WTC11 (cell line): Measurements from ENCODE around the gene SLC1A3. TPM values are rescaled to one million over a fixed set of nuclear protein-coding genes. Genes with fewer than 3 reads are reported as not detected.

Source experiments
- ATAC-seq: fragments of 200-7000 bp; cut with Tn5 transposase; 2 replicates; pipeline ENCODE4 v1.10.0; 2021; ENCODE audit warnings: mild to moderate bottlenecking, moderate library complexity
- CTCF ChIA-PET: fragments of 300-600 bp; sonication (Branson Sonifier 250); formaldehyde crosslinking; loops from one replicate; lab custom pipeline; 2021; ENCODE audit warnings: antibody characterized with exemption; lab: Charles Lee
- POLR2A ChIA-PET: fragments of 350-600 bp; sonication (Branson Sonifier 250); formaldehyde crosslinking; loops from one replicate; lab custom pipeline; 2021; ENCODE audit warnings: antibody characterized with exemption; lab: Charles Lee
- DNase-seq: peaks from one replicate; pipeline ENCODE4 v3.0.0; 2021; ENCODE audit warnings: low spot score
- H3K27ac Mint-ChIP-seq: 2 replicates; pipeline ENCODE4 v1.8.0; 2021; ENCODE audit warnings: mixed read lengths
- H3K27me3 Mint-ChIP-seq: 2 replicates; pipeline ENCODE4 v1.8.0; 2021; ENCODE audit warnings: low read depth, mild to moderate bottlenecking, moderate library complexity, mixed read lengths
- H3K36me3 Mint-ChIP-seq: 2 replicates; pipeline ENCODE4 v1.8.0; 2021; ENCODE audit warnings: mixed read lengths
- H3K4me1 Mint-ChIP-seq: 2 replicates; pipeline ENCODE4 v1.8.0; 2022; ENCODE audit warnings: mixed read lengths
- H3K4me3 Mint-ChIP-seq: 2 replicates; pipeline ENCODE4 v1.8.0; 2021; ENCODE audit warnings: mild to moderate bottlenecking, moderate library complexity, mixed read lengths
- H3K9me3 Mint-ChIP-seq: 2 replicates; pipeline ENCODE4 v1.8.0; 2021; ENCODE audit warnings: mixed read lengths
- ATF1 ChIP-seq: sonication (generic); formaldehyde crosslinking; IDR thresholded peaks from 2 replicates; pipeline ENCODE4 v1.8.1; 2023; ENCODE audit warnings: mild to moderate bottlenecking, moderate library complexity, missing genetic modification reagents
- CREM ChIP-seq: sonication (generic); formaldehyde crosslinking; IDR thresholded peaks from 2 replicates; pipeline ENCODE4 v1.8.1; 2022; ENCODE audit warnings: mild to moderate bottlenecking, missing genetic modification reagents, moderate library complexity
- ETV6 ChIP-seq: sonication (generic); formaldehyde crosslinking; IDR thresholded peaks from 2 replicates; pipeline ENCODE4 v1.8.1; 2022; ENCODE audit warnings: mild to moderate bottlenecking, missing genetic modification reagents
- FOXP1 ChIP-seq: sonication (generic); formaldehyde crosslinking; IDR thresholded peaks from 2 replicates; pipeline ENCODE4 v1.8.0; 2022; ENCODE audit warnings: missing genetic modification reagents, mild to moderate bottlenecking, moderate library complexity, borderline replicate concordance
- GRHL2 ChIP-seq: fragments of 250-450 bp; sonication (Bioruptor Pico); IDR thresholded peaks from 2 replicates; pipeline ENCODE4 v1.8.0; 2022; ENCODE audit warnings: mild to moderate bottlenecking, moderate library complexity; ENCODE audit not compliant: insufficient replicate concordance, severe bottlenecking
- JAZF1 ChIP-seq: fragments of 250-450 bp; sonication (Bioruptor Pico); IDR thresholded peaks from 2 replicates; pipeline ENCODE4 v1.9.0; 2021; ENCODE audit warnings: moderate library complexity, mild to moderate bottlenecking, inconsistent platforms
- JUN ChIP-seq: sonication (generic); formaldehyde crosslinking; IDR thresholded peaks from 2 replicates; pipeline ENCODE4 v1.8.0; 2023; ENCODE audit warnings: mild to moderate bottlenecking, missing genetic modification reagents
- NFATC4 ChIP-seq: fragments of 250-450 bp; sonication (Bioruptor Pico); IDR thresholded peaks from 2 replicates; pipeline ENCODE4 v1.9.0; 2021; ENCODE audit warnings: mild to moderate bottlenecking
- NR1H2 ChIP-seq: sonication (generic); formaldehyde crosslinking; IDR thresholded peaks from 2 replicates; pipeline ENCODE4 v1.9.0; 2021; ENCODE audit warnings: mild to moderate bottlenecking, moderate library complexity, missing genetic modification reagents
- NR2C2 ChIP-seq: sonication (generic); formaldehyde crosslinking; IDR thresholded peaks from 2 replicates; pipeline ENCODE4 v1.8.0; 2022; ENCODE audit warnings: mild to moderate bottlenecking, missing genetic modification reagents
- NR3C1 ChIP-seq: sonication (generic); formaldehyde crosslinking; conservative IDR thresholded peaks from 2 replicates; pipeline ENCODE4 v1.8.1; 2023; ENCODE audit warnings: low read depth, mild to moderate bottlenecking, missing genetic modification reagents
- RELA ChIP-seq: sonication (generic); formaldehyde crosslinking; IDR thresholded peaks from 2 replicates; pipeline ENCODE4 v1.8.1; 2022; ENCODE audit warnings: missing genetic modification reagents, mild to moderate bottlenecking, borderline replicate concordance
- SOX15 ChIP-seq: fragments of 250-450 bp; sonication (Bioruptor Pico); IDR thresholded peaks from 2 replicates; pipeline ENCODE4 v1.9.0; 2021; ENCODE audit warnings: mild to moderate bottlenecking
- TEAD4 ChIP-seq: sonication (generic); formaldehyde crosslinking; IDR thresholded peaks from 2 replicates; pipeline ENCODE4 v1.8.0; 2022; ENCODE audit warnings: mild to moderate bottlenecking, missing genetic modification reagents
- ZNF263 ChIP-seq: sonication (generic); formaldehyde crosslinking; IDR thresholded peaks from 2 replicates; pipeline ENCODE4 v1.8.1; 2022; ENCODE audit warnings: low read depth, mild to moderate bottlenecking, moderate library complexity, missing genetic modification reagents
- ZNF317 ChIP-seq: sonication (generic); formaldehyde crosslinking; IDR thresholded peaks from 2 replicates; pipeline ENCODE4 v1.8.1; 2023; ENCODE audit warnings: low read depth, mild to moderate bottlenecking, moderate library complexity, missing genetic modification reagents, borderline replicate concordance
- ZNF416 ChIP-seq: fragments of 250-450 bp; sonication (Bioruptor Pico); IDR thresholded peaks from 2 replicates; pipeline ENCODE4 v1.9.0; 2021; ENCODE audit warnings: mild to moderate bottlenecking, inconsistent platforms
- total RNA-seq: library from RNA; stranded (reverse); gene quantifications from 3 replicates; pipeline ENCODE4 v1.2.3, GENCODE V29; 2021
- TF ChIP-seq, protein P1 (sequence below): fragments of 250-450 bp; sonication (Bioruptor Pico); IDR thresholded peaks from 2 replicates; pipeline ENCODE4 v1.9.0; 2021; ENCODE audit warnings: mild to moderate bottlenecking
- TF ChIP-seq, protein P2 (sequence below): sonication (generic); formaldehyde crosslinking; IDR thresholded peaks from 2 replicates; pipeline ENCODE4 v1.8.1; 2022; ENCODE audit warnings: low read depth, missing genetic modification reagents, borderline replicate concordance
- TF ChIP-seq, protein P3 (sequence below): sonication (generic); formaldehyde crosslinking; IDR thresholded peaks from 2 replicates; pipeline ENCODE4 v1.8.0; 2022; ENCODE audit warnings: missing genetic modification reagents
- TF ChIP-seq, protein P4 (sequence below): sonication (generic); formaldehyde crosslinking; IDR thresholded peaks from 2 replicates; pipeline ENCODE4 v1.8.1; 2023; ENCODE audit warnings: mild to moderate bottlenecking, missing genetic modification reagents
- TF ChIP-seq, protein P5 (sequence below): sonication (generic); formaldehyde crosslinking; IDR thresholded peaks from 2 replicates; pipeline ENCODE4 v1.8.1; 2022; ENCODE audit warnings: missing genetic modification reagents, borderline replicate concordance

The SLC1A3 gene
- total RNA-seq, 1 experiment from 2014 or later: 77.9 TPM

DNA sequence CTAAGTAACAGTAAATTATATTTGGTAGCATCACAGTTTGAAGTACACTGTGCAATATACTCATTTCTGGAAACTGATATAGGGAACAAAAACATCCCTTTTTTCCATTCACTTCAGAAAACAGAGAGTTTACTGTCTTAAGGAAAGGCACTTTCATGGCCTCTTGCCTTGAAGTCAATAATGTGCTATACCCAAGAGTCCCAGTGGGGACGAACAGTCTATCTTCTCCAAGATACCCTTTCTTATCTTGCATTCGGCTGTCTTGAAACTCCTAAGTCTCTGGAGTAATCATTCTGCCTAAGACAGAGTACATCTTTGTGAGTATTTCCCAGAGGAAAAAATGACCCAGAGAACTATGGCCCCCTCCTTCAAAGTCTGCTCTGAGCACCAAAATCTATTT lies 107.1 kb downstream of the SLC1A3 start:
- CTCF ChIA-PET: no interaction called here
- Mint-ChIP-seq H3K4me3 (no peak overlapping the region), H3K36me3 (no peaks in the 10 kb centered on the region), H3K27ac (no peak overlapping the region), H3K9me3 (no peaks in the 10 kb centered on the region), H3K27me3 (no peaks in the 10 kb centered on the region; the same call in 1 of the 2 replicates), H3K4me1 (no peaks in the 10 kb centered on the region)
- DNase-seq (no peak), ATAC-seq (no peak)
- POLR2A ChIA-PET: no interaction called here
- TF ChIP-seq ETV6 (no peak), SOX15 (CRISPR knock-in tag) (no peak), ZNF416 (CRISPR knock-in tag) (no peak), RELA (no peak), ZNF263 (no peak), ATF1 (CRISPR knock-in tag) (no peak), GRHL2 (no peak), FOXP1 (CRISPR knock-in tag) (no peak)
- TF ChIP-seq, protein P1, sequence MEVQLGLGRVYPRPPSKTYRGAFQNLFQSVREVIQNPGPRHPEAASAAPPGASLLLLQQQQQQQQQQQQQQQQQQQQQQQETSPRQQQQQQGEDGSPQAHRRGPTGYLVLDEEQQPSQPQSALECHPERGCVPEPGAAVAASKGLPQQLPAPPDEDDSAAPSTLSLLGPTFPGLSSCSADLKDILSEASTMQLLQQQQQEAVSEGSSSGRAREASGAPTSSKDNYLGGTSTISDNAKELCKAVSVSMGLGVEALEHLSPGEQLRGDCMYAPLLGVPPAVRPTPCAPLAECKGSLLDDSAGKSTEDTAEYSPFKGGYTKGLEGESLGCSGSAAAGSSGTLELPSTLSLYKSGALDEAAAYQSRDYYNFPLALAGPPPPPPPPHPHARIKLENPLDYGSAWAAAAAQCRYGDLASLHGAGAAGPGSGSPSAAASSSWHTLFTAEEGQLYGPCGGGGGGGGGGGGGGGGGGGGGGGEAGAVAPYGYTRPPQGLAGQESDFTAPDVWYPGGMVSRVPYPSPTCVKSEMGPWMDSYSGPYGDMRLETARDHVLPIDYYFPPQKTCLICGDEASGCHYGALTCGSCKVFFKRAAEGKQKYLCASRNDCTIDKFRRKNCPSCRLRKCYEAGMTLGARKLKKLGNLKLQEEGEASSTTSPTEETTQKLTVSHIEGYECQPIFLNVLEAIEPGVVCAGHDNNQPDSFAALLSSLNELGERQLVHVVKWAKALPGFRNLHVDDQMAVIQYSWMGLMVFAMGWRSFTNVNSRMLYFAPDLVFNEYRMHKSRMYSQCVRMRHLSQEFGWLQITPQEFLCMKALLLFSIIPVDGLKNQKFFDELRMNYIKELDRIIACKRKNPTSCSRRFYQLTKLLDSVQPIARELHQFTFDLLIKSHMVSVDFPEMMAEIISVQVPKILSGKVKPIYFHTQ (CRISPR knock-in tag): no peak

DNA sequence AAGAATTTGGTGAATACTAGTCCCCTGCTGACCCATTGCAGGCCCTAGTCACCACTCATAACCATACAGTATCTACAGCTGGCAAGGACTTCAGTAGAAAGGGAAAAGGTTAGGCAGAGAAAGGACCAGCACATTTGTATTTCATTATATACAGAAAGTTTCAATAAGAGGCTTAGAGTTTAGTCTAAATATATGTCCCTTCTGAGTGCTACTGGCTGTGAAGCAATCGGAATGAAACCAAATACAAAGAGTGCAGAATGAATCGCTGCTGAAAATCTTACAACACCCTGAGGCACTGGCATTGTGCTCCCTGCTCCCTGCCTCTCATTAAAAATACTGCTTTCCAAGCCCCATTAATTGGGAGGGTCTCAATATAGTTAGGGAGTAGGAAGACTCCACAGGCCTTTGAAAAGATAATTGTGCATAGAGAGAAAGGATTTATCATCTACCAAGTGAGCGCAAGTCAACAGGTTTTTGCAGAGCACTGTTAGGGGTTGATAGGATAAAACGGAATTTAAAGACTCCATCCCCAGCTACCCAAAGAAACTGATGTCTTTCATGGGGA lies 110.8 kb downstream of the SLC1A3 start:
- POLR2A ChIA-PET: no interaction called here
- Mint-ChIP-seq H3K36me3 (no peaks in the 10 kb centered on the region), H3K9me3 (no peaks in the 10 kb centered on the region), H3K27me3 (no peaks in the 10 kb centered on the region; the same call in 1 of the 2 replicates)
- TF ChIP-seq GRHL2: no peak
- TF ChIP-seq, all 79 proteins: peak for 0
- no peak overlapping the region for H3K27ac Mint-ChIP-seq
- ATAC-seq: no peak
- no peaks in the 10 kb centered on the region for H3K4me1 Mint-ChIP-seq
- H3K4me3 Mint-ChIP-seq: no peak overlapping the region
- CTCF ChIA-PET: interaction anchor here (0.8 kb wide), 1 partner anchor 60 kb away, joined by 3 read pairs; no protein-coding TSS in a partner anchor
- no peak for DNase-seq

DNA sequence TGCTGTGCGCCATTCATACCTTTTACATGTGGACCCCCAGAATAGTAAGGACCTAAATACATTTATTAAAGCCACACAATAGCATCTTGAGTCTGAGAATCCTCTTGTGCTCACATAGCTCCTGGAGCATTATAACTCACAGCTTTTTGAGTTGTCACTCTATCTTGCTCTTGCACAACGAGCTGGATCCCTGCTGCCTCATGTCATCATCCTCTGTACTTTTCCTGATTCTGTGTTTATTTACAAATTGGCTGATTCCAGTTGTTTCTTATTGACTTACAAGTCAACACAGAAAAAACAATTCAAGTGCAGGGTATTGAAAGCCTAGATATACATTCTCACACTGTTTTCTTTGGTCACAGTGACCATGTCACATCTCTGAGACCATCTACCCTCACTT lies 112.9 kb downstream of the SLC1A3 start:
- ChIA-PET CTCF (interaction anchor here (1.1 to 1.4 kb wide), 2 partner anchors 21 to 23 kb away, joined by 4 read pairs; no protein-coding TSS in a partner anchor), POLR2A (no interaction called here)
- DNase-seq: no peak
- H3K9me3 Mint-ChIP-seq: peaks cover 3% of the 10 kb centered on the region
- H3K4me3 Mint-ChIP-seq: no peak overlapping the region
- no peaks in the 10 kb centered on the region for H3K4me1 Mint-ChIP-seq
- H3K27ac Mint-ChIP-seq: no peak overlapping the region
- ATAC-seq: no peak
- no peaks in the 10 kb centered on the region for H3K36me3 Mint-ChIP-seq
- H3K27me3 Mint-ChIP-seq: no peaks in the 10 kb centered on the region
- no peak for TF ChIP-seq CREM
- no peak for TF ChIP-seq ZNF317 (CRISPR knock-in tag)
- TF ChIP-seq TEAD4 (CRISPR knock-in tag): no peak
- TF ChIP-seq NR3C1: no peak
- no peak for TF ChIP-seq NFATC4 (CRISPR knock-in tag)
- TF ChIP-seq, protein P2, sequence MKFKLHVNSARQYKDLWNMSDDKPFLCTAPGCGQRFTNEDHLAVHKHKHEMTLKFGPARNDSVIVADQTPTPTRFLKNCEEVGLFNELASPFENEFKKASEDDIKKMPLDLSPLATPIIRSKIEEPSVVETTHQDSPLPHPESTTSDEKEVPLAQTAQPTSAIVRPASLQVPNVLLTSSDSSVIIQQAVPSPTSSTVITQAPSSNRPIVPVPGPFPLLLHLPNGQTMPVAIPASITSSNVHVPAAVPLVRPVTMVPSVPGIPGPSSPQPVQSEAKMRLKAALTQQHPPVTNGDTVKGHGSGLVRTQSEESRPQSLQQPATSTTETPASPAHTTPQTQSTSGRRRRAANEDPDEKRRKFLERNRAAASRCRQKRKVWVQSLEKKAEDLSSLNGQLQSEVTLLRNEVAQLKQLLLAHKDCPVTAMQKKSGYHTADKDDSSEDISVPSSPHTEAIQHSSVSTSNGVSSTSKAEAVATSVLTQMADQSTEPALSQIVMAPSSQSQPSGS (CRISPR knock-in tag): no peak
- TF ChIP-seq, protein P3, sequence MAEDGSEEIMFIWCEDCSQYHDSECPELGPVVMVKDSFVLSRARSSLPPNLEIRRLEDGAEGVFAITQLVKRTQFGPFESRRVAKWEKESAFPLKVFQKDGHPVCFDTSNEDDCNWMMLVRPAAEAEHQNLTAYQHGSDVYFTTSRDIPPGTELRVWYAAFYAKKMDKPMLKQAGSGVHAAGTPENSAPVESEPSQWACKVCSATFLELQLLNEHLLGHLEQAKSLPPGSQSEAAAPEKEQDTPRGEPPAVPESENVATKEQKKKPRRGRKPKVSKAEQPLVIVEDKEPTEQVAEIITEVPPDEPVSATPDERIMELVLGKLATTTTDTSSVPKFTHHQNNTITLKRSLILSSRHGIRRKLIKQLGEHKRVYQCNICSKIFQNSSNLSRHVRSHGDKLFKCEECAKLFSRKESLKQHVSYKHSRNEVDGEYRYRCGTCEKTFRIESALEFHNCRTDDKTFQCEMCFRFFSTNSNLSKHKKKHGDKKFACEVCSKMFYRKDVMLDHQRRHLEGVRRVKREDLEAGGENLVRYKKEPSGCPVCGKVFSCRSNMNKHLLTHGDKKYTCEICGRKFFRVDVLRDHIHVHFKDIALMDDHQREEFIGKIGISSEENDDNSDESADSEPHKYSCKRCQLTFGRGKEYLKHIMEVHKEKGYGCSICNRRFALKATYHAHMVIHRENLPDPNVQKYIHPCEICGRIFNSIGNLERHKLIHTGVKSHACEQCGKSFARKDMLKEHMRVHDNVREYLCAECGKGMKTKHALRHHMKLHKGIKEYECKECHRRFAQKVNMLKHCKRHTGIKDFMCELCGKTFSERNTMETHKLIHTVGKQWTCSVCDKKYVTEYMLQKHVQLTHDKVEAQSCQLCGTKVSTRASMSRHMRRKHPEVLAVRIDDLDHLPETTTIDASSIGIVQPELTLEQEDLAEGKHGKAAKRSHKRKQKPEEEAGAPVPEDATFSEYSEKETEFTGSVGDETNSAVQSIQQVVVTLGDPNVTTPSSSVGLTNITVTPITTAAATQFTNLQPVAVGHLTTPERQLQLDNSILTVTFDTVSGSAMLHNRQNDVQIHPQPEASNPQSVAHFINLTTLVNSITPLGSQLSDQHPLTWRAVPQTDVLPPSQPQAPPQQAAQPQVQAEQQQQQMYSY (CRISPR knock-in tag): no peak
- TF ChIP-seq, protein P4, sequence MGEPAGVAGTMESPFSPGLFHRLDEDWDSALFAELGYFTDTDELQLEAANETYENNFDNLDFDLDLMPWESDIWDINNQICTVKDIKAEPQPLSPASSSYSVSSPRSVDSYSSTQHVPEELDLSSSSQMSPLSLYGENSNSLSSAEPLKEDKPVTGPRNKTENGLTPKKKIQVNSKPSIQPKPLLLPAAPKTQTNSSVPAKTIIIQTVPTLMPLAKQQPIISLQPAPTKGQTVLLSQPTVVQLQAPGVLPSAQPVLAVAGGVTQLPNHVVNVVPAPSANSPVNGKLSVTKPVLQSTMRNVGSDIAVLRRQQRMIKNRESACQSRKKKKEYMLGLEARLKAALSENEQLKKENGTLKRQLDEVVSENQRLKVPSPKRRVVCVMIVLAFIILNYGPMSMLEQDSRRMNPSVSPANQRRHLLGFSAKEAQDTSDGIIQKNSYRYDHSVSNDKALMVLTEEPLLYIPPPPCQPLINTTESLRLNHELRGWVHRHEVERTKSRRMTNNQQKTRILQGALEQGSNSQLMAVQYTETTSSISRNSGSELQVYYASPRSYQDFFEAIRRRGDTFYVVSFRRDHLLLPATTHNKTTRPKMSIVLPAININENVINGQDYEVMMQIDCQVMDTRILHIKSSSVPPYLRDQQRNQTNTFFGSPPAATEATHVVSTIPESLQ (CRISPR knock-in tag): no peak
- TF ChIP-seq JUN: no peak
- no peak for TF ChIP-seq NR2C2 (CRISPR knock-in tag)
- no peak for TF ChIP-seq NR1H2 (CRISPR knock-in tag)
- TF ChIP-seq JAZF1 (CRISPR knock-in tag): no peak
- TF ChIP-seq, protein P5, sequence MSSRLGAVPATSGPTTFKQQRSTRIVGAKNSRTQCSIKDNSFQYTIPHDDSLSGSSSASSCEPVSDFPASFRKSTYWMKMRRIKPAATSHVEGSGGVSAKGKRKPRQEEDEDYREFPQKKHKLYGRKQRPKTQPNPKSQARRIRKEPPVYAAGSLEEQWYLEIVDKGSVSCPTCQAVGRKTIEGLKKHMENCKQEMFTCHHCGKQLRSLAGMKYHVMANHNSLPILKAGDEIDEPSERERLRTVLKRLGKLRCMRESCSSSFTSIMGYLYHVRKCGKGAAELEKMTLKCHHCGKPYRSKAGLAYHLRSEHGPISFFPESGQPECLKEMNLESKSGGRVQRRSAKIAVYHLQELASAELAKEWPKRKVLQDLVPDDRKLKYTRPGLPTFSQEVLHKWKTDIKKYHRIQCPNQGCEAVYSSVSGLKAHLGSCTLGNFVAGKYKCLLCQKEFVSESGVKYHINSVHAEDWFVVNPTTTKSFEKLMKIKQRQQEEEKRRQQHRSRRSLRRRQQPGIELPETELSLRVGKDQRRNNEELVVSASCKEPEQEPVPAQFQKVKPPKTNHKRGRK (CRISPR knock-in tag): no peak
